ENCODE data around the gene RUFY1. TPM values are rescaled to one million over a fixed set of nuclear protein-coding genes. Genes with fewer than 3 reads are reported as not detected.

The RUFY1 gene
- total RNA-seq, 1 experiment from 2014 or later, result 45.7 TPM

DNA sequence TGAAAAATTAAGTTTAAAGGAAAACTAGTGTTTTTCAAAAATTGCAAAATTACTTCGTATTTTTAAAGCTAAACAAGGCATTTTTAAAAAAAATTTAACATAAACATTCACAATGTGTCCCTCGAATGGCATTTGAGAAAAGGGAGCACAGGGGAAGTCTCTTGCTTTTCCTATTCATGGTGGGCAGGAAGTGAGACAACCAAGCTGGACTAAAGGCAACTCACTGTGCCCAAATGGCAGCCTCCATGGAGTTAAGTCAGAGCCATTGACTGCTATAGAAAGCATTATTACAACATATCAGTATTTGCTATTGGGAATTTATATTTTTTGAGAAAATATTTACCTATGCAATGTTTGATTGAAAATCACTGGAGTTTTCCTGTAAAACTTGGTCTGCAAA is 64.8 kb downstream of the RUFY1 start:
- no peaks in the 10 kb centered on the region for H3K23me2 ChIP-seq (ENCODE audit: insufficient read length, low read depth, low read length, poor library complexity, severe bottlenecking)
- WGBS (ENCODE audit: extremely low coverage, insufficient read length, low lambda C conversion rate), result no CpG with 5 or more reads among the region's 2 CpGs
- H3K79me2 ChIP-seq (ENCODE audit: insufficient read depth, low read length), result peaks cover 3% of the 10 kb centered on the region; the same call in 1 of the 2 replicates
- no peak overlapping the region for H4K8ac ChIP-seq (replicated peaks; ENCODE audit: insufficient read length, low read depth, low read length)
- H3K27me3 ChIP-seq (ENCODE audit: insufficient read depth, low read length), result no peaks in the 10 kb centered on the region
- H2BK20ac ChIP-seq (ENCODE audit: low read depth, low read length, poor library complexity, severe bottlenecking), result no peak overlapping the region
- H3K27ac ChIP-seq (ENCODE audit: insufficient read length, low read depth, low read length), result no peak overlapping the region
- no peaks in the 10 kb centered on the region for H3K9me3 ChIP-seq (ENCODE audit: control insufficient read depth, low read depth, low read length)
- H2AK5ac ChIP-seq (ENCODE audit: insufficient read length, low read length), result no peak overlapping the region
- H3K27me3 Mint-ChIP-seq (ENCODE audit: low read depth), result no peaks in the 10 kb centered on the region
- H3K27ac Mint-ChIP-seq, result no peak overlapping the region
- H3K36me3 Mint-ChIP-seq (ENCODE audit: insufficient read depth in 1 of 3, low read depth in 3 of 3), result peaks cover 74 to 96% (median 88%) of the 10 kb centered on the region in 3 experiments
- H2AFZ ChIP-seq (ENCODE audit: low read length), result no peak overlapping the region
- no peak overlapping the region for H2BK5ac ChIP-seq (ENCODE audit: insufficient read length, low read length)
- no peak overlapping the region for H3K56ac ChIP-seq (ENCODE audit: insufficient read length, low read depth, low read length)
- no peak overlapping the region for H3K4me3 Mint-ChIP-seq
- H3K4me1 ChIP-seq (ENCODE audit: insufficient read depth, low read length), result no peaks in the 10 kb centered on the region
- no peak for DNase-seq
- H2BK12ac ChIP-seq (ENCODE audit: insufficient read length, low read depth, low read length), result no peak overlapping the region
- H3K79me1 ChIP-seq (ENCODE audit: insufficient read depth, low read depth, low read length, poor library complexity, severe bottlenecking), result peaks cover 10% of the 10 kb centered on the region
- peaks cover 37 to 47% of the 10 kb centered on the region in 2 experiments for H3K4me1 Mint-ChIP-seq
- H4K91ac ChIP-seq (ENCODE audit: insufficient read length, low read depth, low read length), result no peak overlapping the region
- no peak overlapping the region for H3K4me2 ChIP-seq (ENCODE audit: insufficient read depth, insufficient read length, low read length)
- no peak overlapping the region for H3K4ac ChIP-seq (ENCODE audit: low read depth, low read length)
- no peaks in the 10 kb centered on the region for H4K20me1 ChIP-seq (ENCODE audit: control insufficient read depth, insufficient read depth, insufficient read length)
- H3K18ac ChIP-seq (ENCODE audit: insufficient read length, low read depth, low read length), result no peak overlapping the region
- no peak overlapping the region for H3T11ph ChIP-seq (ENCODE audit: low read length)
- no peak overlapping the region for H3K14ac ChIP-seq (ENCODE audit: insufficient read depth, low read length)
- no peaks in the 10 kb centered on the region; a peak in 1 of 5 replicates for H3K9me3 Mint-ChIP-seq
- no peak overlapping the region for H3K9ac ChIP-seq (ENCODE audit: extremely low read depth, insufficient read length, low read length)
- H2BK15ac ChIP-seq (ENCODE audit: low read depth, low read length), result no peak overlapping the region
- H2BK120ac ChIP-seq (ENCODE audit: low read depth, low read length, poor library complexity, severe bottlenecking), result no peak overlapping the region
- no peak overlapping the region for H3K23ac ChIP-seq (ENCODE audit: insufficient read length, low read depth, low read length)
- no peak for TF ChIP-seq CTCF (conservative IDR thresholded peaks at IDR 0.05)
- no peak overlapping the region for H4K5ac ChIP-seq (ENCODE audit: insufficient read length, low read depth, low read length)

All from H9 (cell line).